CD14-positive monocyte (primary cell): Measurements from ENCODE around the gene COQ9. TPM values are rescaled to one million over a fixed set of nuclear protein-coding genes. Genes with fewer than 3 reads are reported as not detected.

Experiments used
- DNase-seq, 3 donors: peaks; one replicate each; pipeline ENCODE4 v3.0.0-alpha.2; 2011 to 2022
- H2AFZ ChIP-seq: 2 replicates; pipeline ENCODE4 v1.6.0; 2012; ENCODE audit warnings: mild to moderate bottlenecking, low read depth, low read length, inconsistent platforms; ENCODE audit not compliant: insufficient read depth, poor library complexity, severe bottlenecking
- H3K27ac ChIP-seq, 2 donors: 1 replicate in 1 of 2; 2 replicates in 1 of 2; pipeline ENCODE4 v1.5.1; 2012 to 2013; ENCODE audit warnings: low read length in 2 of 2, control low read depth in 1 of 2, inconsistent platforms in 1 of 2, low read depth in 1 of 2, mild to moderate bottlenecking in 1 of 2
- H3K27me3 ChIP-seq, 2 donors: one replicate each; pipeline versions ENCODE4 v1.6.0 to v1.6.1; 2011 to 2013; ENCODE audit warnings: low read length in 2 of 2; ENCODE audit not compliant: control insufficient read depth in 2 of 2, insufficient read depth in 2 of 2
- H3K36me3 ChIP-seq, 2 donors: replicated peaks in 1 of 2; 1 replicate in 1 of 2; 2 replicates in 1 of 2; pipeline versions ENCODE4 v1.5.1 to v1.6.1; 2012 to 2013; ENCODE audit warnings: low read length in 2 of 2, control low read depth in 1 of 2, inconsistent platforms in 1 of 2, mild to moderate bottlenecking in 1 of 2; ENCODE audit not compliant: insufficient read depth in 2 of 2, control insufficient read depth in 1 of 2
- H3K4me1 ChIP-seq, 2 donors: 1 replicate in 1 of 2; 2 replicates in 1 of 2; pipeline versions ENCODE4 v1.5.1 to v1.6.1; 2012 to 2013; ENCODE audit warnings: low read length in 2 of 2, control low read depth in 1 of 2, inconsistent platforms in 1 of 2, mild to moderate bottlenecking in 1 of 2, moderate library complexity in 1 of 2; ENCODE audit not compliant: insufficient read depth in 2 of 2, control insufficient read depth in 1 of 2
- H3K4me2 ChIP-seq: replicated peaks from 2 replicates; pipeline ENCODE3; 2012; ENCODE audit warnings: low read length, moderate library complexity, mild to moderate bottlenecking; ENCODE audit not compliant: poor library complexity, severe bottlenecking; ENCODE audit errors: extremely low read depth
- H3K4me3 ChIP-seq, 3 experiments: fragments of 200-600 bp in 1 of 3; sonication (generic) in 1 of 3; replicated peaks in 1 of 3; 1 replicate in 2 of 3; 2 replicates in 1 of 3; pipeline ENCODE4 v1.5.1; 2011 to 2013; ENCODE audit warnings: low read length in 3 of 3, mild to moderate bottlenecking in 3 of 3, control low read depth in 2 of 3, low read depth in 2 of 3, inconsistent platforms in 1 of 3, moderate library complexity in 1 of 3
- H3K79me2 ChIP-seq: 2 replicates; pipeline ENCODE4 v1.6.0; 2012; ENCODE audit warnings: mild to moderate bottlenecking, control low read depth, inconsistent platforms, low read length, moderate library complexity; ENCODE audit not compliant: insufficient read depth
- H3K9ac ChIP-seq: 2 replicates; pipeline ENCODE4 v1.6.0; 2017; ENCODE audit warnings: low read length, mild to moderate bottlenecking; ENCODE audit not compliant: insufficient read depth, poor library complexity, severe bottlenecking
- H3K9me3 ChIP-seq, 2 donors: replicated peaks in 1 of 2; 1 replicate in 1 of 2; 2 replicates in 1 of 2; pipeline versions ENCODE4 v1.5.1 to v1.6.1; 2012 to 2013; ENCODE audit warnings: low read length in 2 of 2, control low read depth in 1 of 2; ENCODE audit not compliant: control insufficient read depth in 1 of 2, insufficient read depth in 1 of 2
- H4K20me1 ChIP-seq: 2 replicates; pipeline ENCODE4 v1.6.0; 2012; ENCODE audit warnings: mild to moderate bottlenecking, low read length, control low read depth, moderate library complexity; ENCODE audit not compliant: insufficient read depth
- H3K27ac Mint-ChIP-seq, 7 donors: one replicate each; pipeline ENCODE4 v1.8.0; 2020; ENCODE audit warnings: mild to moderate bottlenecking in 7 of 7, mixed read lengths in 7 of 7, moderate library complexity in 6 of 7, inconsistent platforms in 2 of 7
- H3K27me3 Mint-ChIP-seq, 3 donors: one replicate each; pipeline ENCODE4 v1.8.0; 2021 to 2022; ENCODE audit warnings: low read depth in 3 of 3, mild to moderate bottlenecking in 3 of 3, mixed read lengths in 3 of 3, moderate library complexity in 3 of 3, inconsistent platforms in 1 of 3
- H3K36me3 Mint-ChIP-seq, 2 donors: one replicate each; pipeline ENCODE4 v1.8.0; 2020; ENCODE audit warnings: mixed read lengths in 2 of 2, inconsistent platforms in 1 of 2, mild to moderate bottlenecking in 1 of 2
- H3K4me1 Mint-ChIP-seq: one replicate; pipeline ENCODE4 v1.8.0; 2020; ENCODE audit warnings: mild to moderate bottlenecking, mixed read lengths
- H3K4me3 Mint-ChIP-seq, 2 donors: one replicate each; pipeline ENCODE4 v1.8.0; 2020; ENCODE audit warnings: mild to moderate bottlenecking in 2 of 2, mixed read lengths in 2 of 2, moderate library complexity in 1 of 2
- H3K9me3 Mint-ChIP-seq, 7 donors: one replicate each; pipeline ENCODE4 v1.8.0; 2020 to 2022; ENCODE audit warnings: mixed read lengths in 7 of 7, mild to moderate bottlenecking in 6 of 7, moderate library complexity in 6 of 7, inconsistent platforms in 2 of 7
- WGBS: methylation state at CpG from one replicate; pipeline ENCODE4 v1.1.5; 2013; ENCODE audit warnings: missing lambda C conversion rate; ENCODE audit not compliant: insufficient coverage; 5-methylcytosine and 5-hydroxymethylcytosine counted together
- intact Hi-C, 2 donors: fragments of 100-400 bp; cut with micrococcal nuclease; formaldehyde crosslinking; loops; one replicate each; pipeline versions ENCODE4 v1.15.0 to v1.15.1; 2023
- polyA plus RNA-seq, 3 donors: library from polyadenylated mRNA; depleted of rRNA in 1 of 3; unstranded in 2 of 3; stranded (reverse) in 1 of 3; fragments of 300-500 nt in 2 of 3; fragments of >200 nt in 1 of 3; fragmentation: Illumina TruSeq in 2 of 3; gene quantifications; 1 replicate in 2 of 3; 2 replicates in 1 of 3; pipeline ENCODE4 v1.2.3, GENCODE V29; 2012 to 2021
- TF ChIP-seq, protein P1 (sequence below): fragments of 200-600 bp; IDR thresholded peaks from one replicate; pipeline ENCODE4 v1.8.0; 2022; ENCODE audit warnings: antibody characterized with exemption, mild to moderate bottlenecking

Gene COQ9
- polyA plus RNA-seq, 3 donors: 32.7 to 47.8 (median 38.4) TPM

DNA sequence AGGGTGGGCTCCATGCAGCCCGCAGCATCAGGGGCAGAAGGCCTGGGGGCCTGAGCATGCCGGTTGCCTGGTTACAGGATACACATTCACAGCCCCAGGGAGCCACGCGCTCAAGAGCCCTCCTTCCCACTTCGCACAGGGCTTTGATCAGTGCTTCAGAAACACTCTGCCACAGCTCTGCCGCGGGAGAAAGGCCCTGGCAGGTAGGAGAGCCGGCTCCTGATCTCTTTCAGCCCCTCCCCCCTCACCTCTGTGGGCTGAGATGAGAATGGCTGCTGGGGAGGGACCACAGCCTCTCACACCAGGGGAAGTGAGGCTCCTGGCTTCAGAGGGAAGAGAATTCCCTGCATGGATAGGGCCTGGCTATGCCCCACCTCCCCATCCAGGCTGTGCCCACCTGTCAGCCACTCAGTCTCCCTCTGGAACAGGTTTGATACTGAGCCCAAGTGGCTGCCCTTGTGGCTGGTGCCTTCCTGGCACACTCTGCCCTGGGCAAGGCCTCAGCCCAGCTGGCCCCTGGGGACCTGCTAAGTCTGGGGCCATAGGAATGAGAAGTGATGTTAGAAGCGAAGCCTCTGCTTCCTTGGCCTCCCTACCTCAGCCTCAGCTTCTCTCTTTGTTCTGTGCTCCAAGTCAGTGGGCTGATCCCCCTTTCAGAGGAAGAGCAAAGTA lies 30.4 kb downstream of the COQ9 start:
- H3K36me3 Mint-ChIP-seq: peaks cover 3 to 4% of the 10 kb centered on the region in 2 donors
- peaks cover 19 to 26% of the 10 kb centered on the region in 2 donors for H3K4me1 ChIP-seq
- H3K27ac Mint-ChIP-seq: no peak overlapping the region
- no peak overlapping the region for H2AFZ ChIP-seq
- no peak overlapping the region for H3K4me2 ChIP-seq
- TF ChIP-seq, protein P1, sequence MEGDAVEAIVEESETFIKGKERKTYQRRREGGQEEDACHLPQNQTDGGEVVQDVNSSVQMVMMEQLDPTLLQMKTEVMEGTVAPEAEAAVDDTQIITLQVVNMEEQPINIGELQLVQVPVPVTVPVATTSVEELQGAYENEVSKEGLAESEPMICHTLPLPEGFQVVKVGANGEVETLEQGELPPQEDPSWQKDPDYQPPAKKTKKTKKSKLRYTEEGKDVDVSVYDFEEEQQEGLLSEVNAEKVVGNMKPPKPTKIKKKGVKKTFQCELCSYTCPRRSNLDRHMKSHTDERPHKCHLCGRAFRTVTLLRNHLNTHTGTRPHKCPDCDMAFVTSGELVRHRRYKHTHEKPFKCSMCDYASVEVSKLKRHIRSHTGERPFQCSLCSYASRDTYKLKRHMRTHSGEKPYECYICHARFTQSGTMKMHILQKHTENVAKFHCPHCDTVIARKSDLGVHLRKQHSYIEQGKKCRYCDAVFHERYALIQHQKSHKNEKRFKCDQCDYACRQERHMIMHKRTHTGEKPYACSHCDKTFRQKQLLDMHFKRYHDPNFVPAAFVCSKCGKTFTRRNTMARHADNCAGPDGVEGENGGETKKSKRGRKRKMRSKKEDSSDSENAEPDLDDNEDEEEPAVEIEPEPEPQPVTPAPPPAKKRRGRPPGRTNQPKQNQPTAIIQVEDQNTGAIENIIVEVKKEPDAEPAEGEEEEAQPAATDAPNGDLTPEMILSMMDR: no peak
- H3K79me2 ChIP-seq: no peaks in the 10 kb centered on the region
- peaks cover 18 to 42% (median 24%) of the 10 kb centered on the region in 3 donors for H3K27me3 Mint-ChIP-seq
- no peak overlapping the region for H3K4me3 Mint-ChIP-seq
- H3K4me1 Mint-ChIP-seq: peaks cover 19% of the 10 kb centered on the region
- WGBS: no CpG with 5 or more reads among the region's 9 CpGs
- H3K9me3 ChIP-seq: no peaks in the 10 kb centered on the region
- no peaks in the 10 kb centered on the region for H4K20me1 ChIP-seq
- intact Hi-C loops: no loop called here
- no peak overlapping the region for H3K9ac ChIP-seq
- DNase-seq: no peak
- no peak overlapping the region for H3K4me3 ChIP-seq
- H3K27ac ChIP-seq: no peak overlapping the region
- peaks cover 0 to 13% of the 10 kb centered on the region in 2 donors for H3K27me3 ChIP-seq
- no peaks in the 10 kb centered on the region for H3K36me3 ChIP-seq
- H3K9me3 Mint-ChIP-seq: peaks cover 0 to 3% (median 2%) of the 10 kb centered on the region in 7 donors

DNA sequence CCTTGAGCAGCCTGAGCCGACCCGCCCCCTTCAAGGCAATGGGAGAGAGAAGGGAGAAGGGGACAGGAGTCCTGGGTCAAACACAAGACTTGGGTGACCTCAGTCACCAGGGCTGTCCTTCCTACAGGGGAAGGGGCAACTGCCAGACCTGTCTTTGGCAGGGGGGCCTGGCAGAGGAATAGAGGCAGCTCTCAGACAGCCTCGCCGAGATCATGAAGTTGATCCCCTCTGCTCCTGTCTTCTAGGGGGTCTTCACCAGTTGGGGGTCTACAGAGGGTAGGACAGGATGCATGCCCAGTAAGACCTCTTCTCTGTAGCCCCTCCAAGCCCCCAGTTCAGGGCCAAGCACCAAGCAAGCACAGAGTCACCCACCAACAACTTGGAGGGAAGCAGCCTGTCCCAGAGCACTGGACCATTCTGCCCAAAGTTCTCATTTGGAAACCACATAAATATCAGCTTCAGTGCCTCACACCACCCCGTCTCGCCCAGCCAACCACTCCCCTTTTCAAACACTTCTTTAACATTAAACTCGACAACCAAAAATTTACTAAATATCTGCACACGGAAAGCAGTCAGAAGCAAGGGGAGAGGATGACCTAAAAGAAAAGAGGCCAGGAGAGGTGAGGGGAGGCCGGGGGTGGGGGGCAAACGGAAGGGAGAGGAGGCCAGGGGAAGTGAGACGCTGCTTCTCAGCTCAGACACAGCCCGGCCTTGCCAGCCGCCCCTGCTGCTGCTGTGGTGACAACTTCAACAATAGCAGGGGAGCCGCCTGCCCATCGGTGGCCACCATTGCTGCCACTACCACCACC lies 31.3 kb downstream of the COQ9 start:
- Histone ChIP-seq H3K36me3 (no peaks in the 10 kb centered on the region), H3K27ac (no peak overlapping the region), H3K4me3 (no peak overlapping the region), H3K4me1 (peaks cover 19 to 26% of the 10 kb centered on the region in 2 donors), H3K9ac (no peak overlapping the region), H3K79me2 (no peaks in the 10 kb centered on the region), H3K9me3 (no peaks in the 10 kb centered on the region), H3K4me2 (peak overlapping the region; percentile 25), H4K20me1 (no peaks in the 10 kb centered on the region), H2AFZ (no peak overlapping the region), H3K27me3 (peaks cover 0 to 13% of the 10 kb centered on the region in 2 donors)
- Mint-ChIP-seq H3K4me1 (peaks cover 19% of the 10 kb centered on the region), H3K27me3 (peaks cover 18 to 42% (median 27%) of the 10 kb centered on the region in 3 donors), H3K36me3 (peaks cover 0 to 1% of the 10 kb centered on the region in 2 donors), H3K4me3 (peak overlapping the region in 1 of 2 donors; percentile 77), H3K27ac (peak overlapping the region in 1 of 7 donors; percentile 12), H3K9me3 (peaks cover 0 to 3% (median 2%) of the 10 kb centered on the region in 7 donors)
- intact Hi-C loops: no loop called here
- WGBS: 2% methylated on average over 7 of the region's 15 CpGs
- TF ChIP-seq, protein P1: no peak
- no peak for DNase-seq
